ENCODE results near the gene PRDX3.

DNA sequence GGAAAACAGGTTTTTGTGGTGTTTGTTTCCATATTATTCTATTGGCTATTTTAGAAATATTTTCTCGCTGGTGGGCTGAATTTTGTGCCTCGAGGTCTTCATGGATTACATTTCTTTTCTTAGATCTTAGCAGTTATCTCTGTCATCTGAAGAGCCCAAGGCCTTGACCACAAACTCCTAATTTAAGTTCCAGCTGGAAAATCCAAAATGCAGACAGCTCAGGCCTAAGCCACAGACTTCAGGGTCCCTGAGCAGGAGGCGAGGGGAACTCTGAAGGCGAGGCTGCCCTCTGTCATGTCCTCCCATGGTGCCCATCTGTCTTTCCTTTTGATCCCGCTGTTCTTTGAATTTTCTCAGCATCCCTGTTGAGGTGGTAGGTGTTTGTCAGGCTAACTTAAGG, 60.4 kb downstream of the PRDX3 start:
- TF ChIP-seq CTCF (IDR thresholded peaks at IDR 0.05) (no peak), POLR2A (IDR thresholded peaks at IDR 0.05) (no peak), POLR2AphosphoS5 (IDR thresholded peaks at IDR 0.05) (no peak)

Data from breast epithelium (tissue), 3 donors.